ENCODE data around the gene TRIM29. TPM values are rescaled to one million over a fixed set of nuclear protein-coding genes. Genes with fewer than 3 reads are reported as not detected.

TRIM29 gene
- total and polyA plus RNA-seq, 2 experiments from 2014 or later, result not detected

DNA sequence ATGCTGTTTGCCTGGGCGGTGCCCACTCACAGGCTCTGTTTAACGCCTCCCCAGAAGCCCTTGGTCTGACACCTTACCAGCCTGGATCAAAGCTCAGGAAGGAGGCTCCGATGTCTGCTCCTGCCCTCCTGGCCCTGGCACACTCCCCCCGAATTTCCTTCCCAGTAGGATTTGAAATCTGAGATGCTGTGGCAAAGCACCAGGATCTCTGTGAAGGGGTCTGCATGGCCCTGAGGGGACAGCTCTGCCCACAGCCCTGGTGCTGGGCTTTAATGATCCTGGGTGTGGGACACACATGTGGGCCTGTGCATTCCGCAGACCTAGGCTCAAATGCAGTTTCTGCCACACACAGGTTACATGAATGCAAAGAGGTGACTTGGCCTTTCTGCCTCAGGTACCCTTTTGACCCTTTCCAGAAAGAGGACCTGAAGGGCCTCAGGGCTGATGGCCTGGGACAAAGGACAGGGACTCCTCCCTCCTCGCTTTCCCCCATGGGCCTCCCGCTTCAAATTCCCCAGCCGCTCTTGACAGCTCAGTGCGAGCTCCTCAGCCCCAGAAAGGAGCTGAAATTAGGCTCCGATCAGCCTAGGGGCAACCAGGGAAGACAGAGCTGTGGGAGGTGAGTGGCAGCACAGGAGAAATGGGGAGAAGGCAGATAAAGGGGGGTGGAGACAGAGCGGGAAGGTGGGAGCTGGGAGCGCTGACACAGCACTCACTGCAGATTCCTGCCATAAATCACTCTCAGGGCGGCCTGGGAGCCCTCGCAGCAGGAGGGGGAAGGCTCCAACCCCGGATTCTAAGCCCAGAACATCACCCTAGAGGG, 41.3 kb downstream of the TRIM29 start:
- H3K36me3 ChIP-seq, result no peaks in the 10 kb centered on the region
- peak overlapping the region; percentile 0 for H3K27ac ChIP-seq
- no peaks in the 10 kb centered on the region for H3K27me3 ChIP-seq
- H3K9me3 ChIP-seq (ENCODE audit: low read depth), result no peaks in the 10 kb centered on the region
- H3K4me3 ChIP-seq, result no peak overlapping the region
- peaks cover 14% of the 10 kb centered on the region for H3K4me1 ChIP-seq (ENCODE audit: low read depth)
- DNase-seq (ENCODE audit: low read depth in 1 of 2, low spot score in 1 of 2), result peak in 1 of 2 donors; percentile 67
- TF ChIP-seq CTCF (IDR thresholded peaks at IDR 0.05; ENCODE audit: low read depth, low read length), result no peak

DNA sequence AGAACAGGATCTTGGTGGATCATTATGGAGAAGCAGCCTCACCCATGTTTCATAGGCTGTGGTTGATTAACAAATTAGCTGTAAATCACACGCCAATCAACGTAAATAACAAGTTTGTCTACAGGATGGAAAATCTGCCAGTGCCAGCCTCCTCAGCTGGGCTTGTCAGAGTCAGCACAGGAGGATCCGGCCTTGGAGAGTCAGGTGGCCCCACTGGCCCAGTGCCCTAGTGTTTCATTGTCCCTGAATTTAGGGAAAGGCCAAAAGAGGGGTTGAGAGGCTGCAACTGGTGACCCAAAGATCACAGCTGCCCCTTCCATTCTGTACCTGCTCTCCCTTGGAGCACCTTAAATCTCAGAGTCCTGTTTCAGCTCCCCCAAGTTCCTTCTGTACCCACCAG, 42.4 kb downstream of the TRIM29 start:
- Histone ChIP-seq H3K36me3 (no peaks in the 10 kb centered on the region), H3K4me1 (ENCODE audit: low read depth) (peaks cover 14% of the 10 kb centered on the region), H3K27ac (no peak overlapping the region), H3K9me3 (ENCODE audit: low read depth) (no peaks in the 10 kb centered on the region), H3K4me3 (no peak overlapping the region), H3K27me3 (no peaks in the 10 kb centered on the region)
- TF ChIP-seq CTCF (IDR thresholded peaks at IDR 0.05; ENCODE audit: low read depth, low read length), result no peak
- no peak for DNase-seq (ENCODE audit: low read depth in 1 of 2, low spot score in 1 of 2)

- H3K4me3 ChIP-seq, result no peak overlapping the region
- no peak for TF ChIP-seq CTCF (IDR thresholded peaks at IDR 0.05; ENCODE audit: low read depth, low read length)
- H3K27ac ChIP-seq, result no peak overlapping the region
- peaks cover 5% of the 10 kb centered on the region for H3K4me1 ChIP-seq (ENCODE audit: low read depth)
- H3K27me3 ChIP-seq, result no peaks in the 10 kb centered on the region
- no peaks in the 10 kb centered on the region for H3K9me3 ChIP-seq (ENCODE audit: low read depth)
- no peak for DNase-seq (ENCODE audit: low read depth in 1 of 2, low spot score in 1 of 2)
- H3K36me3 ChIP-seq, result no peaks in the 10 kb centered on the region
Observed at GRCh38 chr11:120091701-120092100, 46.2 kb downstream of the TRIM29 start.

GRCh38 chr11:120091121-120091520, 46.8 kb downstream of the TRIM29 start:
- Histone ChIP-seq H3K4me1 (ENCODE audit: low read depth) (no peaks in the 10 kb centered on the region), H3K27ac (no peak overlapping the region), H3K27me3 (no peaks in the 10 kb centered on the region), H3K9me3 (ENCODE audit: low read depth) (no peaks in the 10 kb centered on the region), H3K4me3 (no peak overlapping the region), H3K36me3 (no peaks in the 10 kb centered on the region)
- no peak for TF ChIP-seq CTCF (IDR thresholded peaks at IDR 0.05; ENCODE audit: low read depth, low read length)
- DNase-seq (ENCODE audit: low read depth in 1 of 2, low spot score in 1 of 2), result peak in 1 of 2 donors; percentile 13

GRCh38 chr11:120090411-120090810, 47.5 kb downstream of the TRIM29 start:
- Histone ChIP-seq H3K4me1 (ENCODE audit: low read depth) (no peaks in the 10 kb centered on the region), H3K27me3 (no peaks in the 10 kb centered on the region), H3K4me3 (no peak overlapping the region), H3K36me3 (no peaks in the 10 kb centered on the region), H3K9me3 (ENCODE audit: low read depth) (no peaks in the 10 kb centered on the region), H3K27ac (no peak overlapping the region)
- TF ChIP-seq CTCF (IDR thresholded peaks at IDR 0.05; ENCODE audit: low read depth, low read length), result no peak
- no peak for DNase-seq (ENCODE audit: low read depth in 1 of 2, low spot score in 1 of 2)

All from cardiac muscle cell (in vitro differentiated cells and primary cell).